Measurements from ENCODE around the gene PPP6R2.

DNA sequence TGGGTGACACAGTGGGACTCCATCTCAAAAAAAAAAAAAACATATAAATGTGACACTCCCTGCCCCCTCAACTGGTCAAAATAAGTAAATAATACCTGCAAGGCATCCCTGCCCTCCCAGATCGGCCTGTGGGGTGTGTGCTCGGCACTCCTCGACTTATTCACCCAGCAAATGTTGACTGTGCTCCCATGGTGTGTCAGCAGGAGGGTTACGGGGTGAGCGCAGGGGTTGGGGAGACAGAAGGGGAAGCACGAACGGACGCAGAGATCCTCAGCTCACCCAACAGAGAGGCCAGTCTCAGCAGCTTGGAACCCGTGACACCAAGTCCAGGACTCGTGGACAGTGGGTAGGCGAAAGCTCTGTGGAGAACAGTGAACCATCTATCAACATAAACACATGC, 136.6 kb downstream of the PPP6R2 start:
- TF ChIP-seq CTCF (conservative IDR thresholded peaks at IDR 0.05; ENCODE audit: low read length) (no peak), EZH2phosphoT487 (IDR thresholded peaks at IDR 0.05; ENCODE audit: borderline replicate concordance, low read depth, low read length) (no peak)
